Liver (tissue), 9 donors: Measurements from ENCODE around the gene DIPK1A. TPM values are rescaled to one million over a fixed set of nuclear protein-coding genes. Genes with fewer than 3 reads are reported as not detected.

Source experiments
- DNase-seq: peaks from one replicate; pipeline ENCODE4 v3.0.0-alpha.2; 2017; ENCODE audit warnings: low spot score
- H3K27ac ChIP-seq, 2 donors: one replicate each; pipeline ENCODE4 v1.7.0; 2013; ENCODE audit warnings: inconsistent platforms in 2 of 2, low read length in 2 of 2, control low read depth in 1 of 2, low read depth in 1 of 2, mild to moderate bottlenecking in 1 of 2
- H3K27me3 ChIP-seq, 4 donors: one replicate each; pipeline versions ENCODE4 v1.6.1 to v1.7.0; 2013; ENCODE audit warnings: low read length in 3 of 4, inconsistent platforms in 1 of 4, mild to moderate bottlenecking in 1 of 4, moderate library complexity in 1 of 4; ENCODE audit not compliant: control insufficient read depth in 4 of 4, insufficient read depth in 4 of 4
- H3K36me3 ChIP-seq, 4 donors: one replicate each; pipeline versions ENCODE4 v1.6.1 to v1.7.0; 2013; ENCODE audit warnings: low read length in 3 of 4, mild to moderate bottlenecking in 3 of 4, low read depth in 1 of 4, moderate library complexity in 1 of 4; ENCODE audit not compliant: control insufficient read depth in 4 of 4, insufficient read depth in 3 of 4
- H3K4me1 ChIP-seq, 4 donors: one replicate each; pipeline versions ENCODE4 v1.6.1 to v1.7.0; 2013; ENCODE audit warnings: low read length in 3 of 4, mild to moderate bottlenecking in 3 of 4, moderate library complexity in 1 of 4; ENCODE audit not compliant: control insufficient read depth in 4 of 4, insufficient read depth in 4 of 4
- H3K4me3 ChIP-seq, 3 donors: one replicate each; pipeline versions ENCODE4 v1.6.1 to v1.7.0; 2013; ENCODE audit warnings: low read length in 3 of 3, control low read depth in 1 of 3, low read depth in 1 of 3, mild to moderate bottlenecking in 1 of 3
- H3K9ac ChIP-seq, 2 donors: one replicate each; pipeline ENCODE4 v1.7.0; 2013; ENCODE audit warnings: low read length in 2 of 2, mild to moderate bottlenecking in 2 of 2, moderate library complexity in 2 of 2, control low read depth in 1 of 2, low read depth in 1 of 2
- H3K9me3 ChIP-seq, 4 donors: one replicate each; pipeline versions ENCODE4 v1.6.1 to v1.7.0; 2013; ENCODE audit warnings: low read length in 3 of 4; ENCODE audit not compliant: control insufficient read depth in 4 of 4
- ATF3 ChIP-seq: IDR thresholded peaks from 2 replicates; pipeline ENCODE4 v1.6.1; 2016; ENCODE audit warnings: antibody characterized with exemption
- CTCF ChIP-seq: fragments of 150-350 bp; IDR thresholded peaks from 2 replicates; pipeline ENCODE4 v1.5.1; 2017; ENCODE audit warnings: improper control_type of control experiment, low read depth, low read length; ENCODE audit not compliant: missing input control
- EGR1 ChIP-seq, 2 donors: IDR thresholded peaks; 2 replicates each; pipeline ENCODE4 v1.6.1; 2016 to 2018; ENCODE audit warnings: antibody characterized with exemption in 2 of 2, low read depth in 2 of 2
- FOXA1 ChIP-seq: IDR thresholded peaks from 2 replicates; pipeline ENCODE4 v1.6.1; 2016; ENCODE audit warnings: antibody characterized with exemption
- FOXA2 ChIP-seq: IDR thresholded peaks from 2 replicates; pipeline ENCODE4 v1.6.1; 2016; ENCODE audit warnings: antibody characterized with exemption
- GABPA ChIP-seq, 2 donors: IDR thresholded peaks in 1 of 2; conservative IDR thresholded peaks in 1 of 2; 2 replicates each; pipeline ENCODE4 v1.6.1; 2016; ENCODE audit warnings: antibody characterized with exemption in 2 of 2, mild to moderate bottlenecking in 1 of 2, moderate library complexity in 1 of 2
- HNF4G ChIP-seq: IDR thresholded peaks from 2 replicates; pipeline ENCODE4 v1.6.1; 2016; ENCODE audit warnings: antibody characterized with exemption
- JUND ChIP-seq, 2 donors: IDR thresholded peaks; 2 replicates each; pipeline ENCODE4 v1.6.1; 2016; ENCODE audit warnings: antibody characterized with exemption in 2 of 2
- MAX ChIP-seq: IDR thresholded peaks from 2 replicates; pipeline ENCODE4 v1.6.1; 2016; ENCODE audit warnings: antibody characterized with exemption
- NR2F2 ChIP-seq: IDR thresholded peaks from 2 replicates; pipeline ENCODE4 v1.6.1; 2016; ENCODE audit warnings: antibody characterized with exemption
- RAD21 ChIP-seq, 2 donors: IDR thresholded peaks; 2 replicates each; pipeline ENCODE4 v1.6.1; 2016; ENCODE audit warnings: antibody characterized with exemption in 2 of 2, mild to moderate bottlenecking in 2 of 2
- REST ChIP-seq: IDR thresholded peaks from 2 replicates; pipeline ENCODE4 v1.6.1; 2016; ENCODE audit warnings: antibody characterized with exemption, mild to moderate bottlenecking
- RXRA ChIP-seq, 2 donors: IDR thresholded peaks; 2 replicates each; pipeline ENCODE4 v1.6.1; 2017 to 2018; ENCODE audit warnings: antibody characterized with exemption in 2 of 2, mild to moderate bottlenecking in 1 of 2
- SP1 ChIP-seq: IDR thresholded peaks from 2 replicates; pipeline ENCODE4 v1.6.1; 2018; ENCODE audit warnings: antibody characterized with exemption, mild to moderate bottlenecking
- TAF1 ChIP-seq: conservative IDR thresholded peaks from 2 replicates; pipeline ENCODE4 v1.6.1; 2016; ENCODE audit warnings: antibody characterized with exemption, mild to moderate bottlenecking
- YY1 ChIP-seq: IDR thresholded peaks from 2 replicates; pipeline ENCODE4 v1.6.1; 2016; ENCODE audit warnings: antibody characterized with exemption, mild to moderate bottlenecking
- ZBTB33 ChIP-seq: IDR thresholded peaks from 2 replicates; pipeline ENCODE4 v1.6.1; 2016; ENCODE audit warnings: antibody characterized with exemption
- WGBS: extraction: QIAGEN DNeasy Blood & Tissue Kit; methylation state at CpG from one replicate; pipeline ENCODE4 v1.1.7; 2013; 5-methylcytosine and 5-hydroxymethylcytosine counted together
- polyA plus RNA-seq, 2 donors: library from polyadenylated mRNA; stranded (reverse) in 1 of 2; unstranded in 1 of 2; fragments of 200-250 nt in 1 of 2; fragments of >200 nt in 1 of 2; fragmentation: Nextera tagmentation in 1 of 2; extraction: Ambion mirVana in 1 of 2; gene quantifications; one replicate each; pipeline versions ENCODE4 v1.2.1 to v1.2.3, GENCODE V29; 2013 to 2015
- total RNA-seq, 2 donors: library from RNA; depleted of rRNA; stranded (reverse); fragments of >200 nt; gene quantifications; one replicate each; pipeline ENCODE4 v1.2.3, GENCODE V29; 2014
- donor health status: healthy.
- donor health status: healthy.
- donor health status: healthy.
- donor health status: healthy.
- donor health status: healthy.

Gene DIPK1A
- total and polyA plus RNA-seq, 4 donors = 7.9 to 11.6 (median 10.2) TPM

- Histone ChIP-seq H3K4me3 (no peak overlapping the region), H3K9ac (no peak overlapping the region), H3K27me3 (no peaks in the 10 kb centered on the region), H3K4me1 (no peaks in the 10 kb centered on the region), H3K36me3 (no peaks in the 10 kb centered on the region), H3K27ac (no peak overlapping the region), H3K9me3 (no peaks in the 10 kb centered on the region)
- TF ChIP-seq RAD21 (IDR thresholded peaks at IDR 0.05) = no peak
- TF ChIP-seq HNF4G = no peak
- no peak for TF ChIP-seq FOXA2
- TF ChIP-seq NR2F2 = no peak
- TF ChIP-seq RXRA (IDR thresholded peaks at IDR 0.05) = no peak
- no peak for TF ChIP-seq FOXA1
- no peak for TF ChIP-seq REST
- TF ChIP-seq EGR1 (IDR thresholded peaks at IDR 0.05; ENCODE audit: low read depth in 2 of 2) = no peak
- WGBS = 25% methylated on average over 2 of the region's 2 CpGs
- no peak for DNase-seq
Observed at GRCh38 chr1:93000751-93001175, 39.5 kb upstream of the DIPK1A start.

- DNase-seq = no peak
- Histone ChIP-seq H3K4me3 (no peak overlapping the region), H3K4me1 (peaks cover 0 to 3% (median 0%) of the 10 kb centered on the region in 4 donors), H3K36me3 (no peaks in the 10 kb centered on the region), H3K9me3 (no peaks in the 10 kb centered on the region), H3K27ac (no peak overlapping the region), H3K27me3 (no peaks in the 10 kb centered on the region), H3K9ac (no peak overlapping the region)
- TF ChIP-seq MAX = no peak
- no peak for TF ChIP-seq SP1
- no peak for TF ChIP-seq GABPA (IDR thresholded peaks at IDR 0.05 in 1 of 2, conservative IDR thresholded peaks at IDR 0.05 in 1 of 2)
- no peak for TF ChIP-seq CTCF
- no peak for TF ChIP-seq NR2F2
- no peak for TF ChIP-seq RXRA (IDR thresholded peaks at IDR 0.05)
- no peak for TF ChIP-seq ATF3
- TF ChIP-seq REST = no peak
- TF ChIP-seq JUND (IDR thresholded peaks at IDR 0.05) = no peak
- no peak for TF ChIP-seq FOXA1
- no peak for TF ChIP-seq YY1
- no peak for TF ChIP-seq HNF4G
- no peak for TF ChIP-seq FOXA2
- no peak for TF ChIP-seq ZBTB33
- no peak for TF ChIP-seq TAF1
- no peak for TF ChIP-seq RAD21 (IDR thresholded peaks at IDR 0.05)
- 75% methylated on average over 2 of the region's 2 CpGs for WGBS
Observed at GRCh38 chr1:93000291-93000690, 39.0 kb upstream of the DIPK1A start.
